ENCODE results near the gene AGAP3. TPM values are rescaled to one million over a fixed set of nuclear protein-coding genes. Genes with fewer than 3 reads are reported as not detected.

AGAP3 gene
- total RNA-seq, 4 donors from 2014 or later, result 49.0 to 75.2 (median 66.2) TPM

GRCh38 chr7:151181011-151181431 is 94.7 kb downstream of the AGAP3 start:
- Histone ChIP-seq H3K9me3 (no peaks in the 10 kb centered on the region), H3K36me3 (no peaks in the 10 kb centered on the region), H3K4me3 (replicated peaks in 1 of 3) (no peak overlapping the region), H3K27ac (no peak overlapping the region), H3K27me3 (no peaks in the 10 kb centered on the region), H3K4me1 (no peaks in the 10 kb centered on the region)
- intact Hi-C loops (cut with DNase I), result no loop called here
- WGBS, 2 donors, result 86 to 93% methylated on average over 11 to 15 of the region's 22 CpGs
- no peak for DNase-seq
- TF ChIP-seq CTCF (IDR thresholded peaks at IDR 0.05), result no peak
- no peak for TF ChIP-seq POLR2A (IDR thresholded peaks at IDR 0.05)

GRCh38 chr7:151185762-151186639 is 99.7 kb downstream of the AGAP3 start:
- Histone ChIP-seq H3K4me3 (replicated peaks in 1 of 3) (no peak overlapping the region), H3K27me3 (no peaks in the 10 kb centered on the region), H3K36me3 (no peaks in the 10 kb centered on the region), H3K9me3 (no peaks in the 10 kb centered on the region), H3K4me1 (no peaks in the 10 kb centered on the region), H3K27ac (no peak overlapping the region)
- 77 to 94% methylated on average over 4 to 8 of the region's 16 CpGs for WGBS, 2 donors
- no peak for DNase-seq
- intact Hi-C loops (cut with DNase I), result no loop called here
- TF ChIP-seq CTCF (IDR thresholded peaks at IDR 0.05) (no peak), POLR2A (IDR thresholded peaks at IDR 0.05) (no peak)

GRCh38 chr7:151186640-151187408 is 100.5 kb downstream of the AGAP3 start, which contains the start of gene ASB10:
ASB10 (minus strand) TSS chr7:151187250; CDS start chr7:151187130, 120 bp downstream.
- Histone ChIP-seq H3K27ac (no peak within 1 kb of the TSS), H3K27me3 (no peaks in the 10 kb centered on the region), H3K9me3 (no peaks in the 10 kb centered on the region), H3K4me1 (no peaks in the 10 kb centered on the region), H3K36me3 (no peaks in the 10 kb centered on the region), H3K4me3 (replicated peaks in 1 of 3) (no peak within 1 kb of the TSS)
- intact Hi-C loops (cut with DNase I), result no loop called here
- 67 to 71% methylated on average over 13 to 14 of the region's 22 CpGs for WGBS, 2 donors
- no peak for TF ChIP-seq POLR2A (IDR thresholded peaks at IDR 0.05)
- TF ChIP-seq CTCF (IDR thresholded peaks at IDR 0.05), result no peak
- DNase-seq, result no peak

GRCh38 chr7:151187409-151188251 is 101.4 kb downstream of the AGAP3 start:
- Histone ChIP-seq H3K9me3 (no peaks in the 10 kb centered on the region), H3K36me3 (no peaks in the 10 kb centered on the region), H3K27me3 (no peaks in the 10 kb centered on the region), H3K4me1 (no peaks in the 10 kb centered on the region), H3K4me3 (replicated peaks in 1 of 3) (no peak overlapping the region), H3K27ac (no peak overlapping the region)
- intact Hi-C loops (cut with DNase I), result no loop called here
- DNase-seq, result no peak
- no peak for TF ChIP-seq CTCF (IDR thresholded peaks at IDR 0.05)
- no peak for TF ChIP-seq POLR2A (IDR thresholded peaks at IDR 0.05)
- 80 to 94% methylated on average over 11 to 17 of the region's 22 CpGs for WGBS, 2 donors
